ENCODE results near the gene RAB30.
"Not testable (repeated sequence)": the region's sequence is repeated elsewhere in the genome, so short reads cannot be mapped to it uniquely, and the experiment has no call there.

The RAB30 gene

DNA sequence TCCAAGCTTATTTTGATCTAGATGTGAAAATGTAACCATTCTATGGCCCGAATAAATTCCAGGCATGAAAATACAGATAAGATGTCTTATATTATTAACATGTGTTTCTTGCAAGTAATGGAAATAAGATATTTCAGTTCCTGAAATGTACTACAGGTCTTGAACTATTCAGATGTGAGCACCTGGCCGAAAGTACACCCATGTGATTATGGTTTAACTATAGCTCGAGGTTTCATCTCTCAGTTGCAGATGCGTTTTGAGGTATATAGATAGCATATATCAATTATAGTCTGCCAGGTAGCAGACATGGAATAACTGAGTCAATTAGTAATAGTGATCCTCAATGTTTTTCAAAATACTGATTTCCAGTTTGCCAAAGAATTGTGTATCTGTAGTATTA lies 101.9 kb downstream of the RAB30 start:
- peak overlapping the region; percentile 29 for H3K4me3 ChIP-seq (ENCODE audit: low read length)
- H3K27ac ChIP-seq (ENCODE audit: low read depth, low read length) = peak overlapping the region; percentile 76
- H3K36me3 ChIP-seq (ENCODE audit: control insufficient read depth, low read length) = peaks cover 7% of the 10 kb centered on the region
- H3K9me3 ChIP-seq (ENCODE audit: control insufficient read depth, insufficient read depth, low read length) = peaks cover 3% of the 10 kb centered on the region; the same call in 1 of the 2 replicates
- H3K27me3 ChIP-seq (ENCODE audit: control insufficient read depth, low read length) = no peaks in the 10 kb centered on the region
- no peaks in the 10 kb centered on the region for H4K20me1 ChIP-seq (ENCODE audit: control insufficient read depth, insufficient read depth, low read depth, low read length)
- H3K79me2 ChIP-seq (ENCODE audit: control insufficient read depth, low read length) = no peaks in the 10 kb centered on the region
- H3K4me1 ChIP-seq (ENCODE audit: control insufficient read depth, low read length) = peaks cover 48% of the 10 kb centered on the region
- peaks cover 8% of the 10 kb centered on the region for H3F3A ChIP-seq (ENCODE audit: control insufficient read depth, insufficient read depth)
- no peaks in the 10 kb centered on the region for H3K9me2 ChIP-seq (replicated peaks; ENCODE audit: control insufficient read depth, low read length)
- no peak for TF ChIP-seq EZH2phosphoT487 (IDR thresholded peaks at IDR 0.05; ENCODE audit: borderline replicate concordance, low read length)
- TF ChIP-seq, protein P1, sequence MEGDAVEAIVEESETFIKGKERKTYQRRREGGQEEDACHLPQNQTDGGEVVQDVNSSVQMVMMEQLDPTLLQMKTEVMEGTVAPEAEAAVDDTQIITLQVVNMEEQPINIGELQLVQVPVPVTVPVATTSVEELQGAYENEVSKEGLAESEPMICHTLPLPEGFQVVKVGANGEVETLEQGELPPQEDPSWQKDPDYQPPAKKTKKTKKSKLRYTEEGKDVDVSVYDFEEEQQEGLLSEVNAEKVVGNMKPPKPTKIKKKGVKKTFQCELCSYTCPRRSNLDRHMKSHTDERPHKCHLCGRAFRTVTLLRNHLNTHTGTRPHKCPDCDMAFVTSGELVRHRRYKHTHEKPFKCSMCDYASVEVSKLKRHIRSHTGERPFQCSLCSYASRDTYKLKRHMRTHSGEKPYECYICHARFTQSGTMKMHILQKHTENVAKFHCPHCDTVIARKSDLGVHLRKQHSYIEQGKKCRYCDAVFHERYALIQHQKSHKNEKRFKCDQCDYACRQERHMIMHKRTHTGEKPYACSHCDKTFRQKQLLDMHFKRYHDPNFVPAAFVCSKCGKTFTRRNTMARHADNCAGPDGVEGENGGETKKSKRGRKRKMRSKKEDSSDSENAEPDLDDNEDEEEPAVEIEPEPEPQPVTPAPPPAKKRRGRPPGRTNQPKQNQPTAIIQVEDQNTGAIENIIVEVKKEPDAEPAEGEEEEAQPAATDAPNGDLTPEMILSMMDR (IDR thresholded peaks at IDR 0.05; ENCODE audit: low read depth, low read length, poor library complexity, severe bottlenecking) = no peak
- H3K4me2 ChIP-seq (ENCODE audit: low read length) = peak overlapping the region; percentile 67

DNA sequence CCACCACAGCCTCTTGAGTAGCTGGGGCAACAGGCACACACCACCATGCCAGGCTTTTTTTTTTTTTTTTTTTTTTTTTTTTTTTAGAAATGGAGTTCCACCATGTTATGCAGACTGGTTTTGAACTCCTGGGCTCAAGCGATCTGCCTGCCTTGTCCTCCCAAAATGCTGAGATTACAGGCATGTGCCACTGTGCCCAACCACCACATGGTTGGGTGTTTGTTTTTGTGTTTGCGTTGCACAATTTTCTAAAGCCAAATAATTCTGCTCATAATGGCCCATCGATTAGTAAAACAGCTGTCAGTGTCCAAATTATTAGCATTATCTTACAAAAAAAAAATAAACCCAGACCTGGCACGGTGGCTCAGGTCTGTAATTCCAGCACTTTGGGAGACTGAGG lies 104.3 kb downstream of the RAB30 start:
- Histone ChIP-seq H3F3A (ENCODE audit: control insufficient read depth, insufficient read depth) (peaks cover 8% of the 10 kb centered on the region), H3K27ac (ENCODE audit: low read depth, low read length) (no peak overlapping the region), H3K9me3 (ENCODE audit: control insufficient read depth, insufficient read depth, low read length) (peaks cover 6% of the 10 kb centered on the region; the same call in 1 of the 2 replicates), H3K79me2 (ENCODE audit: control insufficient read depth, low read length) (no peaks in the 10 kb centered on the region), H3K27me3 (ENCODE audit: control insufficient read depth, low read length) (no peaks in the 10 kb centered on the region), H4K20me1 (ENCODE audit: control insufficient read depth, insufficient read depth, low read depth, low read length) (no peaks in the 10 kb centered on the region), H3K9me2 (replicated peaks; ENCODE audit: control insufficient read depth, low read length) (no peaks in the 10 kb centered on the region), H3K36me3 (ENCODE audit: control insufficient read depth, low read length) (peaks cover 7% of the 10 kb centered on the region), H3K4me1 (ENCODE audit: control insufficient read depth, low read length) (peaks cover 28% of the 10 kb centered on the region), H3K4me3 (ENCODE audit: low read length) (no peak overlapping the region), H3K4me2 (ENCODE audit: low read length) (no peak overlapping the region)
- TF ChIP-seq EZH2phosphoT487 (IDR thresholded peaks at IDR 0.05; ENCODE audit: borderline replicate concordance, low read length) = no peak

DNA sequence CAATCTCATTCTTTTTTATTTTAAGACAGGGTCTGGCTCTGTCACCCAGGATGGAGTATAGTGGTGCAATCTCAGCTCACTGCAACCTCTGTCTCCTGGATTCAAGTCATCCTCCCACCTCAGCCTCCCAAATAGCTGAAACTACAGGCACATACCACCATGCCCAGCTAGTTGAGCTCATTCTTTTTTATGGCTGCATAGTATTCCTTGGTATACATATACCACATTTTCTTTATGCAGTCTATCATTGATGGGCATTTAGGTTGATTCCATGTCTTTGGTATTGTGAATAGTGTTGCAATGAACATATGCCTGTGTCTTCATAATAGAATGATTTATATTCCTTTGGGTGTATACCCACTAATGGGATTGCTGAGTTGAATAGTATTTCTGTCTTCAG lies 109.7 kb downstream of the RAB30 start:
- H4K20me1 ChIP-seq (ENCODE audit: control insufficient read depth, insufficient read depth, low read depth, low read length); H3K9me3 ChIP-seq (ENCODE audit: control insufficient read depth, insufficient read depth, low read length); H3K4me3 ChIP-seq (ENCODE audit: low read length); H3K36me3 ChIP-seq (ENCODE audit: control insufficient read depth, low read length); H3K4me2 ChIP-seq (ENCODE audit: low read length); H3K9me2 ChIP-seq (replicated peaks; ENCODE audit: control insufficient read depth, low read length); H3K27ac ChIP-seq (ENCODE audit: low read depth, low read length); H3K27me3 ChIP-seq (ENCODE audit: control insufficient read depth, low read length); H3K79me2 ChIP-seq (ENCODE audit: control insufficient read depth, low read length): not testable (repeated sequence)
- Histone ChIP-seq H3F3A (ENCODE audit: control insufficient read depth, insufficient read depth) (peaks cover 17% of the 10 kb centered on the region; the same call in 1 of the 2 replicates), H3K4me1 (ENCODE audit: control insufficient read depth, low read length) (peaks cover 37% of the 10 kb centered on the region)

DNA sequence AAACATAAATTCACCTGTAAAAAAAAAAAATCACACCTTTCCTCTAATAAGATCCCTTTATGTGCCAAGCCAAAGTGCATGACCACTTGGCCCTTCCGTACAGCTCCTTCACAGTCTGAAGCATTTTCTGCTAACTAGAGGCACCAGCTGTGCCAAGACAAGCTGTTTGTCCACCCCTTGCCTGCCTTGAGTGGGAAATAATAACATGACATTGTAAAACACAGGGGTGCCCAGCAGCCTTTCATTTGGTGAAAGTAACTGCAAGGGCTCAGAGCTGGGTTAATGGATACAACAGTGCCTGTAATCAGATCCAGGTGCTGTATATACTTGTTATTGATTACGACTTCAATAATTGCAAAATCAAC lies 110.9 kb downstream of the RAB30 start:
- Histone ChIP-seq H4K20me1 (ENCODE audit: control insufficient read depth, insufficient read depth, low read depth, low read length) (no peaks in the 10 kb centered on the region), H3K36me3 (ENCODE audit: control insufficient read depth, low read length) (peaks cover 7% of the 10 kb centered on the region; the same call in 1 of the 2 replicates), H3K4me2 (ENCODE audit: low read length) (peak overlapping the region; percentile 64), H3K4me3 (ENCODE audit: low read length) (peak overlapping the region; percentile 43; the same call in 1 of the 2 replicates), H3K27ac (ENCODE audit: low read depth, low read length) (peak overlapping the region; percentile 34), H3K9me3 (ENCODE audit: control insufficient read depth, insufficient read depth, low read length) (0 out of 2 replicates have a peak, but pooled peaks cover 3% of the 10 kb centered on the region), H3K27me3 (ENCODE audit: control insufficient read depth, low read length) (no peaks in the 10 kb centered on the region), H3F3A (ENCODE audit: control insufficient read depth, insufficient read depth) (peaks cover 17% of the 10 kb centered on the region; the same call in 1 of the 2 replicates), H3K4me1 (ENCODE audit: control insufficient read depth, low read length) (peaks cover 49% of the 10 kb centered on the region), H3K9me2 (replicated peaks; ENCODE audit: control insufficient read depth, low read length) (no peaks in the 10 kb centered on the region), H3K79me2 (ENCODE audit: control insufficient read depth, low read length) (no peaks in the 10 kb centered on the region)
- TF ChIP-seq, protein P1 (IDR thresholded peaks at IDR 0.05; ENCODE audit: low read depth, low read length, poor library complexity, severe bottlenecking) = no peak
- no peak for TF ChIP-seq EZH2phosphoT487 (IDR thresholded peaks at IDR 0.05; ENCODE audit: borderline replicate concordance, low read length)

All from DOHH2 (cell line).